Caco-2 (cell line): Measurements from ENCODE around the gene EVA1A. TPM values are rescaled to one million over a fixed set of nuclear protein-coding genes. Genes with fewer than 3 reads are reported as not detected.
"Not testable (repeated sequence)": the region's sequence is repeated elsewhere in the genome, so short reads cannot be mapped to it uniquely, and the experiment has no call there.

Experiments
- BruUV-seq: library from RNA; stranded (reverse); fragments of 400-500 nt; replicated peaks from 2 replicates; lab custom pipeline; 2021; lab: Mats Ljungman, UMichigan
- CTCF ChIA-PET: fragments of 300-600 bp; sonication (Branson Sonifier 250); formaldehyde crosslinking; loops from one replicate; lab custom pipeline; 2022; ENCODE audit warnings: antibody characterized with exemption; lab: Charles Lee
- POLR2A ChIA-PET: fragments of 300-600 bp; sonication (Branson Sonifier 250); formaldehyde crosslinking; loops from one replicate; lab custom pipeline; 2022; ENCODE audit warnings: antibody characterized with exemption; lab: Charles Lee
- DNase-seq, 2 experiments: peaks; one replicate each; pipeline versions ENCODE4 v3.0.0 to v3.0.0-alpha.2; 2020 to 2022
- H3K27me3 ChIP-seq: replicated peaks from 2 replicates; pipeline ENCODE4 v1.6.0; 2011; ENCODE audit warnings: low read length; ENCODE audit not compliant: control insufficient read depth, insufficient read depth
- H3K36me3 ChIP-seq: 2 replicates; pipeline ENCODE4 v1.5.1; 2011; ENCODE audit warnings: low read length; ENCODE audit not compliant: control insufficient read depth, insufficient read depth
- H3K4me1 ChIP-seq: fragments of 250-450 bp; sonication (Bioruptor Pico); 2 replicates; pipeline ENCODE4 v1.5.1; 2020; ENCODE audit warnings: mild to moderate bottlenecking
- H3K4me3 ChIP-seq: 2 replicates; pipeline ENCODE4 v1.5.1; 2011; ENCODE audit warnings: low read depth, mild to moderate bottlenecking, control low read depth, low read length
- H3K9me3 ChIP-seq: fragments of 250-450 bp; sonication (Bioruptor Pico); 2 replicates; pipeline ENCODE4 v1.5.1; 2020; ENCODE audit warnings: mild to moderate bottlenecking, moderate library complexity
- H3K27ac Mint-ChIP-seq: one replicate; pipeline ENCODE4 v1.8.0; 2022; ENCODE audit warnings: mixed read lengths; ENCODE audit not compliant: unreplicated experiment
- H3K27me3 Mint-ChIP-seq: one replicate; pipeline ENCODE4 v1.8.0; 2022; ENCODE audit warnings: mixed read lengths; ENCODE audit not compliant: insufficient read depth, unreplicated experiment
- H3K36me3 Mint-ChIP-seq: one replicate; pipeline ENCODE4 v1.8.0; 2022; ENCODE audit warnings: mild to moderate bottlenecking, mixed read lengths; ENCODE audit not compliant: insufficient read depth, unreplicated experiment
- H3K4me1 Mint-ChIP-seq: one replicate; pipeline ENCODE4 v1.8.0; 2022; ENCODE audit warnings: low read depth, mixed read lengths; ENCODE audit not compliant: unreplicated experiment
- H3K4me3 Mint-ChIP-seq: one replicate; pipeline ENCODE4 v1.8.0; 2022; ENCODE audit warnings: mild to moderate bottlenecking, moderate library complexity, mixed read lengths; ENCODE audit not compliant: unreplicated experiment
- H3K9me3 Mint-ChIP-seq: one replicate; pipeline ENCODE4 v1.8.0; 2022; ENCODE audit warnings: mixed read lengths; ENCODE audit not compliant: unreplicated experiment
- intact Hi-C: fragments of 100-400 bp; cut with micrococcal nuclease; formaldehyde crosslinking; loops from one replicate; pipeline ENCODE4 v1.10.0; 2022; ENCODE audit not compliant: unreplicated experiment
- total RNA-seq: library from RNA; stranded (reverse); gene quantifications from 2 replicates; pipeline ENCODE4 v1.2.3, GENCODE V29; 2022
- TF ChIP-seq, protein P1 (sequence below), 2 experiments: fragments of 200-600 bp in 1 of 2; IDR thresholded peaks; 1 replicate in 1 of 2; 2 replicates in 1 of 2; pipeline versions ENCODE4 v1.5.1 to v1.8.0; 2011 to 2022; ENCODE audit warnings: antibody characterized with exemption in 1 of 2, control low read depth in 1 of 2, inconsistent platforms in 1 of 2, low read depth in 1 of 2, low read length in 1 of 2, mild to moderate bottlenecking in 1 of 2, moderate library complexity in 1 of 2; ENCODE audit not compliant: insufficient read depth in 1 of 2, severe bottlenecking in 1 of 2, unreplicated experiment in 1 of 2

The EVA1A gene
- total RNA-seq, 1 experiment from 2014 or later, result 0.25 TPM

DNA sequence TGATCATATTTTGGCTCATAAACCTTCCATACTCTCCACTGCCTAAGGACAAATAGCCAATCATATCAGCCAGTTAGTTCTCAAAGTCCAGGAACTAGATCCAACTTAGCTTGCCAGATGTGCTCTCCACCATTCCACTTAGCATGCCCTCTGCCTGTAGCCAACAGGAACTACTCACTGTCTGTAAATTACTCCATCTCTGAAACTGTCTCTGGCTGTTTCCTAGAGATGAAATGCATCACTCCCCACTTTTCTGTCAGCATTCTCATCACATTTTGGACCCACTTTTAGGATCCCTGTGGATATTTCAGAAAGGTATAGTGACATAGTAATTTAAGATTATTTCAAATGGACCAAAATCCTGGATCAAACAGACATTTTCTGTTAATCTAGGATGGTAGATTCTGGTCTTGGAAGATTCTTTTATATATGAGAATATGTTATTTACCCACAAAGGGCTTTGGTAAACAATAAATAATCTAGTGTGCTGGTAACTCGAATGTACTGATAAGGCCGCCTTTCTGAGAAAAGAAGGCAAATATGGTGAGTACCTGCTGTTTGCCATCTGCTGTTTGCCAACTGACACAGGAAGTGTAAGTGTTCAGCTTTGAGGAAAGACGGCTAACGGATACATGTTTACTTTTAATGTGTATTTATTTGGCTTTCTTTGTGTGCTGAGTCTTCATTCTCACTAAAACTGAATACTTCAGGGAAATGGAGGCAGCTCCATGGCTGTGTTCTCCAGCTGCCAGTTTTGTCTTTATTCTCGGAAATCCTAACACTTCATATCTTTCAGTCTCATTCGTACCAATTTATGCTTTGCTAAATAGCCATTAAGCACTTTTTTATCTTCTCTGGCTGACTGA lies 79.5 kb downstream of the EVA1A start:
- ChIA-PET CTCF (no interaction called here), POLR2A (no interaction called here)
- BruUV-seq, result no TSS peak
- H3K27me3 Mint-ChIP-seq, result peaks cover 20% of the 10 kb centered on the region
- intact Hi-C loops, result loop anchor here (2.0 to 5.0 kb wide), 2 partner anchors 16 to 126 kb away; no protein-coding TSS in a partner anchor
- Histone ChIP-seq H3K4me3 (no peak overlapping the region), H3K27me3 (no peaks in the 10 kb centered on the region), H3K4me1 (no peaks in the 10 kb centered on the region), H3K9me3 (no peaks in the 10 kb centered on the region), H3K36me3 (no peaks in the 10 kb centered on the region)
- H3K27ac Mint-ChIP-seq, result no peak overlapping the region
- H3K4me1 Mint-ChIP-seq, result no peaks in the 10 kb centered on the region
- H3K36me3 Mint-ChIP-seq, result no peaks in the 10 kb centered on the region
- H3K4me3 Mint-ChIP-seq, result no peak overlapping the region
- TF ChIP-seq, protein P1, sequence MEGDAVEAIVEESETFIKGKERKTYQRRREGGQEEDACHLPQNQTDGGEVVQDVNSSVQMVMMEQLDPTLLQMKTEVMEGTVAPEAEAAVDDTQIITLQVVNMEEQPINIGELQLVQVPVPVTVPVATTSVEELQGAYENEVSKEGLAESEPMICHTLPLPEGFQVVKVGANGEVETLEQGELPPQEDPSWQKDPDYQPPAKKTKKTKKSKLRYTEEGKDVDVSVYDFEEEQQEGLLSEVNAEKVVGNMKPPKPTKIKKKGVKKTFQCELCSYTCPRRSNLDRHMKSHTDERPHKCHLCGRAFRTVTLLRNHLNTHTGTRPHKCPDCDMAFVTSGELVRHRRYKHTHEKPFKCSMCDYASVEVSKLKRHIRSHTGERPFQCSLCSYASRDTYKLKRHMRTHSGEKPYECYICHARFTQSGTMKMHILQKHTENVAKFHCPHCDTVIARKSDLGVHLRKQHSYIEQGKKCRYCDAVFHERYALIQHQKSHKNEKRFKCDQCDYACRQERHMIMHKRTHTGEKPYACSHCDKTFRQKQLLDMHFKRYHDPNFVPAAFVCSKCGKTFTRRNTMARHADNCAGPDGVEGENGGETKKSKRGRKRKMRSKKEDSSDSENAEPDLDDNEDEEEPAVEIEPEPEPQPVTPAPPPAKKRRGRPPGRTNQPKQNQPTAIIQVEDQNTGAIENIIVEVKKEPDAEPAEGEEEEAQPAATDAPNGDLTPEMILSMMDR (IDR thresholded peaks at IDR 0.05; ENCODE audit: insufficient read depth in 1 of 2, low read depth in 1 of 2, low read length in 1 of 2, severe bottlenecking in 1 of 2, unreplicated experiment in 1 of 2), result peak; percentile 37 to 55
- no peaks in the 10 kb centered on the region for H3K9me3 Mint-ChIP-seq
- no peak for DNase-seq

DNA sequence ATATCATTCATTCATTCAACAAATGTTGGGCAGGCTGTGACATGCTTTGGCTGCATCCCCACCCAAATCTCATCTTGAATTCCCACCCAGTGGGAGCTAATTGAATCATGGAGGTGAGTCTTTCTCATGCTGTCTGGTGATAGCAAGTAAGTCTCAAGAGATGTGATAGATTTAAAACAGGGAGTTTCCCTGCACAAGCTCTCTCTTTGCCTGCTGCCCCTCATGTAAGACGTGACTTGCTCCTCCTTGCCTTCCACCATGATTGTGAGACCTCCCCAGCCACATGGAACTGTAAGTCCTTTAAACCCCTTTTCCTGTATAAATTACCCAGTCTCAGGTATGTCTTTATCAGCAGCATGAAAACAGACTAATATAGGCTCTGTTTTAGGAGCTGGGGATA lies 83.0 kb downstream of the EVA1A start:
- CTCF ChIA-PET, H3K27ac Mint-ChIP-seq, H3K9me3 Mint-ChIP-seq, H3K4me3 Mint-ChIP-seq, DNase-seq, POLR2A ChIA-PET, intact Hi-C loops, H3K27me3 ChIP-seq, H3K4me1 ChIP-seq, H3K36me3 ChIP-seq, H3K36me3 Mint-ChIP-seq, BruUV-seq, H3K4me1 Mint-ChIP-seq, H3K4me3 ChIP-seq, H3K9me3 ChIP-seq: not testable (repeated sequence)
- peaks cover 21% of the 10 kb centered on the region for H3K27me3 Mint-ChIP-seq

DNA sequence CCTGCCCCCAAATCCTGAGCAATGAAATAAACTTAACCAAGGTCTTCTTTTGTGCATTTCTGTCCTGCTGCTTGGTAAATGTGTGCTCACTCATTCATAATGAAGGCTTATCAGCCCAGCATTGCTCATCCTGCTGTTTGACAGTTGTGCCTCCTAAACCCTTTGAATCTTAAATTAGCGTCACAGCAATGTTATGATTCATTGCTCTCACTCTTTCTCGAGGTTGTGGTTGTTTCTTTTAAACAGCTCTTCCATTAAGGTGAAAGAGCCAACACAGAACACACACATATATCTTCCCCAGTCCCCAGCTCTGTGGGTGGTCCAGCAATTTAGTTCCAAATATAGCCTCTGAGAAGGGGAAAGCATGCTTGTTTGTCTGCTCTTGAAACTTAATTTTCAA lies 84.0 kb downstream of the EVA1A start:
- TF ChIP-seq, protein P1 (IDR thresholded peaks at IDR 0.05; ENCODE audit: insufficient read depth in 1 of 2, low read depth in 1 of 2, low read length in 1 of 2, severe bottlenecking in 1 of 2, unreplicated experiment in 1 of 2), result no peak
- Histone ChIP-seq H3K4me3 (no peak overlapping the region), H3K36me3 (no peaks in the 10 kb centered on the region), H3K4me1 (no peaks in the 10 kb centered on the region), H3K9me3 (no peaks in the 10 kb centered on the region), H3K27me3 (no peaks in the 10 kb centered on the region)
- no peak for DNase-seq
- Mint-ChIP-seq H3K27me3 (peaks cover 21% of the 10 kb centered on the region), H3K4me1 (no peaks in the 10 kb centered on the region), H3K36me3 (no peaks in the 10 kb centered on the region), H3K9me3 (no peaks in the 10 kb centered on the region), H3K4me3 (no peak overlapping the region), H3K27ac (no peak overlapping the region)
- intact Hi-C loops, result no loop called here
- no TSS peak for BruUV-seq
- ChIA-PET POLR2A (no interaction called here), CTCF (no interaction called here)
